ENCODE measurements around the gene IL1F10.
A peak's percentile ranks its signal among the peaks of the same experiment; 100 is the strongest.
"Not testable (repeated sequence)": the region's sequence is repeated elsewhere in the genome, so short reads cannot be mapped to it uniquely, and the experiment has no call there.

IL1F10 gene

GRCh38 chr2:113081488-113082210 lies 13.9 kb downstream of the IL1F10 start:
- DNase-seq (ENCODE audit: low spot score), result no peak

GRCh38 chr2:113083296-113083695 lies 15.5 kb downstream of the IL1F10 start:
- no peak for DNase-seq (ENCODE audit: low spot score)

GRCh38 chr2:113084249-113085000 lies 16.7 kb downstream of the IL1F10 start:
- peak; percentile 48 for DNase-seq (ENCODE audit: low spot score)

GRCh38 chr2:113085542-113085941 lies 17.8 kb downstream of the IL1F10 start:
- no peak for DNase-seq (ENCODE audit: low spot score)

- no peak for DNase-seq (ENCODE audit: low spot score)
Measured at GRCh38 chr2:113088213-113088992, 20.6 kb downstream of the IL1F10 start.

GRCh38 chr2:113089916-113090315 lies 22.1 kb downstream of the IL1F10 start:
- peak; percentile 48 for DNase-seq (ENCODE audit: low spot score)

GRCh38 chr2:113091231-113091896 lies 23.6 kb downstream of the IL1F10 start:
- DNase-seq (ENCODE audit: low spot score), result no peak

- DNase-seq (ENCODE audit: low spot score), result no peak
Measured at GRCh38 chr2:113092864-113093612, 25.3 kb downstream of the IL1F10 start.

- no peak for DNase-seq (ENCODE audit: low spot score)
Measured at GRCh38 chr2:113093613-113093977, 25.8 kb downstream of the IL1F10 start.

- not testable (repeated sequence) for DNase-seq (ENCODE audit: low spot score)
Measured at GRCh38 chr2:113096306-113096705, 28.5 kb downstream of the IL1F10 start.

GRCh38 chr2:113096842-113097618 lies 29.3 kb downstream of the IL1F10 start:
- DNase-seq (ENCODE audit: low spot score), result peak; percentile 52

- peak; percentile 22 for DNase-seq (ENCODE audit: low spot score)
Measured at GRCh38 chr2:113098041-113098440, 30.3 kb downstream of the IL1F10 start.

GRCh38 chr2:113098532-113098931 lies 30.8 kb downstream of the IL1F10 start:
- DNase-seq (ENCODE audit: low spot score), result no peak

GRCh38 chr2:113102133-113102532 lies 34.4 kb downstream of the IL1F10 start:
- DNase-seq (ENCODE audit: low spot score), result no peak

GRCh38 chr2:113103277-113103676 lies 35.5 kb downstream of the IL1F10 start:
- no peak for DNase-seq (ENCODE audit: low spot score)

GRCh38 chr2:113104054-113104611 lies 36.4 kb downstream of the IL1F10 start:
- peak; percentile 39 for DNase-seq (ENCODE audit: low spot score)

GRCh38 chr2:113105047-113105785 lies 37.4 kb downstream of the IL1F10 start:
- DNase-seq (ENCODE audit: low spot score), result peak; percentile 48

- no peak for DNase-seq (ENCODE audit: low spot score)
Measured at GRCh38 chr2:113111121-113111520, 43.4 kb downstream of the IL1F10 start.

GRCh38 chr2:113111823-113112287 lies 44.1 kb downstream of the IL1F10 start:
- no peak for DNase-seq (ENCODE audit: low spot score)
